Upper lobe of right lung (tissue), 1 donor: ENCODE measurements around the gene CALML4. TPM values are rescaled to one million over a fixed set of nuclear protein-coding genes. Genes with fewer than 3 reads are reported as not detected.
A peak's percentile ranks its signal among the peaks of the same experiment; 100 is the strongest.

ENCODE experiments used
- ATAC-seq: fragments of 200-7000 bp; cut with Tn5 transposase; one replicate; pipeline ENCODE4 v1.9.1; 2020; ENCODE audit warnings: mild to moderate bottlenecking, moderate library complexity
- DNase-seq: peaks from one replicate; pipeline ENCODE4 v3.0.0-alpha.2; 2020
- H3K27ac ChIP-seq: fragments of 200-600 bp; one replicate; pipeline ENCODE4 v1.8.0; 2022
- H3K27me3 ChIP-seq: fragments of 200-600 bp; one replicate; pipeline ENCODE4 v1.8.0; 2022; ENCODE audit warnings: mild to moderate bottlenecking
- H3K36me3 ChIP-seq: fragments of 200-600 bp; one replicate; pipeline ENCODE4 v1.8.0; 2022
- H3K4me1 ChIP-seq: fragments of 200-600 bp; one replicate; pipeline ENCODE4 v1.8.0; 2022
- H3K4me3 ChIP-seq: fragments of 200-600 bp; one replicate; pipeline ENCODE4 v1.8.0; 2022; ENCODE audit warnings: mild to moderate bottlenecking
- H3K9me3 ChIP-seq: fragments of 200-600 bp; one replicate; pipeline ENCODE4 v1.8.0; 2022
- CTCF ChIP-seq: fragments of 200-600 bp; IDR thresholded peaks from one replicate; pipeline ENCODE4 v1.8.0; 2022; ENCODE audit warnings: antibody characterized with exemption
- intact Hi-C: fragments of 100-400 bp; cut with DNase I; formaldehyde crosslinking; loops from one replicate; pipeline ENCODE4 v1.11.0; 2022
- total RNA-seq: library from RNA; stranded (reverse); fragmentation: NEBNext Ultra II Directional; extraction: Animal tissue kit (Norgen Biotek cat#: 25700); gene quantifications from one replicate; pipeline ENCODE4 v1.2.1, GENCODE V29; 2021
- donor health status: DM: no; HTN: yes; CAD: no; lungs with severe emphysema.

The CALML4 gene
- total RNA-seq, 1 donor from 2014 or later = 4.5 TPM

GRCh38 chr15:68184616-68185480 lies 20.3 kb downstream of the CALML4 start:
- Histone ChIP-seq H3K4me3 (no peak overlapping the region), H3K27me3 (no peaks in the 10 kb centered on the region), H3K36me3 (peaks cover 91% of the 10 kb centered on the region), H3K4me1 (peaks cover 13% of the 10 kb centered on the region), H3K9me3 (no peaks in the 10 kb centered on the region), H3K27ac (no peak overlapping the region)
- intact Hi-C loops = no loop called here
- no peak for ATAC-seq
- no peak for DNase-seq
- no peak for TF ChIP-seq CTCF

GRCh38 chr15:68183616-68184315 lies 21.4 kb downstream of the CALML4 start:
- peaks cover 87% of the 10 kb centered on the region for H3K36me3 ChIP-seq
- no peaks in the 10 kb centered on the region for H3K9me3 ChIP-seq
- no peak overlapping the region for H3K27ac ChIP-seq
- H3K4me1 ChIP-seq = peaks cover 13% of the 10 kb centered on the region
- H3K4me3 ChIP-seq = no peak overlapping the region
- no peak for ATAC-seq
- DNase-seq = no peak
- no peak for TF ChIP-seq CTCF
- no peaks in the 10 kb centered on the region for H3K27me3 ChIP-seq
- intact Hi-C loops = no loop called here

GRCh38 chr15:68177742-68178141 lies 27.4 kb downstream of the CALML4 start:
- no peak for ATAC-seq
- no peaks in the 10 kb centered on the region for H3K4me1 ChIP-seq
- intact Hi-C loops = no loop called here
- TF ChIP-seq CTCF = no peak
- H3K4me3 ChIP-seq = no peak overlapping the region
- H3K27me3 ChIP-seq = no peaks in the 10 kb centered on the region
- peaks cover 83% of the 10 kb centered on the region for H3K36me3 ChIP-seq
- H3K27ac ChIP-seq = no peak overlapping the region
- H3K9me3 ChIP-seq = no peaks in the 10 kb centered on the region
- no peak for DNase-seq

- H3K27ac ChIP-seq = no peak overlapping the region
- no peak for ATAC-seq
- DNase-seq = no peak
- H3K4me1 ChIP-seq = no peaks in the 10 kb centered on the region
- intact Hi-C loops = no loop called here
- H3K9me3 ChIP-seq = no peaks in the 10 kb centered on the region
- TF ChIP-seq CTCF = no peak
- H3K36me3 ChIP-seq = peaks cover 75% of the 10 kb centered on the region
- H3K27me3 ChIP-seq = no peaks in the 10 kb centered on the region
- H3K4me3 ChIP-seq = no peak overlapping the region
Observed at GRCh38 chr15:68176601-68177000, 28.5 kb downstream of the CALML4 start.

GRCh38 chr15:68175526-68175925 lies 29.6 kb downstream of the CALML4 start:
- Histone ChIP-seq H3K27ac (no peak overlapping the region), H3K27me3 (no peaks in the 10 kb centered on the region), H3K4me3 (no peak overlapping the region), H3K9me3 (no peaks in the 10 kb centered on the region), H3K4me1 (no peaks in the 10 kb centered on the region), H3K36me3 (peaks cover 70% of the 10 kb centered on the region)
- ATAC-seq = peak; percentile 54
- DNase-seq = no peak
- no peak for TF ChIP-seq CTCF
- intact Hi-C loops = no loop called here
